ENCODE data around the gene PANK3.
A peak's percentile ranks its signal among the peaks of the same experiment; 100 is the strongest.

PANK3 gene

GRCh38 chr5:168531191-168531590 is 48.0 kb downstream of the PANK3 start:
- no peak overlapping the region for H3K4ac ChIP-seq (ENCODE audit: low read depth in 1 of 2, low read length in 2 of 2)
- WGBS: 73% methylated on average over 5 of the region's 5 CpGs
- H4K8ac ChIP-seq (ENCODE audit: low read length): no peak overlapping the region
- H4K91ac ChIP-seq (ENCODE audit: low read length): no peak overlapping the region
- H3K4me1 ChIP-seq (ENCODE audit: control insufficient read depth, insufficient read depth, low read depth, low read length): peaks cover 12% of the 10 kb centered on the region
- H3K9me3 ChIP-seq (ENCODE audit: control insufficient read depth, low read length): peaks cover 4% of the 10 kb centered on the region
- H3K4me2 ChIP-seq (ENCODE audit: low read length, poor library complexity, severe bottlenecking): no peak overlapping the region
- no peak overlapping the region for H3K18ac ChIP-seq (ENCODE audit: low read depth in 1 of 2, low read length in 2 of 2)
- H3K9ac ChIP-seq (ENCODE audit: low read length): no peak overlapping the region
- no peak overlapping the region for H2BK5ac ChIP-seq (ENCODE audit: low read depth, low read length, poor library complexity, severe bottlenecking)
- H3K4me3 ChIP-seq (ENCODE audit: insufficient read depth in 1 of 2, low read depth in 1 of 2, low read length in 2 of 2): no peak overlapping the region
- DNase-seq: no peak
- H2AFZ ChIP-seq (ENCODE audit: low read depth, low read length): no peak overlapping the region
- H2AK5ac ChIP-seq (ENCODE audit: low read length, severe bottlenecking): no peak overlapping the region
- H3K23ac ChIP-seq (ENCODE audit: low read length in 2 of 2): no peak overlapping the region
- no peak overlapping the region for H3K27ac ChIP-seq (ENCODE audit: low read length, poor library complexity, severe bottlenecking)
- peaks cover 38 to 55% of the 10 kb centered on the region in 2 experiments for H3K27me3 ChIP-seq (ENCODE audit: control insufficient read depth in 1 of 2, insufficient read depth in 1 of 2, low read length in 2 of 2)
- no peak overlapping the region for H2BK15ac ChIP-seq (ENCODE audit: low read depth, poor library complexity, severe bottlenecking)
- no peaks in the 10 kb centered on the region for H3K79me1 ChIP-seq (replicated peaks; ENCODE audit: low read length, poor library complexity, severe bottlenecking)
- H2BK120ac ChIP-seq (ENCODE audit: low read depth, low read length): no peak overlapping the region
- no peak overlapping the region for H3K14ac ChIP-seq (ENCODE audit: low read length in 2 of 2)
- H2BK12ac ChIP-seq (ENCODE audit: low read length in 2 of 2): no peak overlapping the region
- H3K36me3 ChIP-seq (ENCODE audit: control insufficient read depth in 1 of 2, insufficient read depth in 2 of 2, low read depth in 1 of 2, low read length in 2 of 2): peaks cover 0 to 3% of the 10 kb centered on the region in 2 experiments

- H3K14ac ChIP-seq (ENCODE audit: low read length in 2 of 2): no peak overlapping the region
- H3K36me3 ChIP-seq (ENCODE audit: control insufficient read depth in 1 of 2, insufficient read depth in 2 of 2, low read depth in 1 of 2, low read length in 2 of 2): peaks cover 0 to 3% of the 10 kb centered on the region in 2 experiments
- H3K4me2 ChIP-seq (ENCODE audit: low read length, poor library complexity, severe bottlenecking): no peak overlapping the region
- no peak overlapping the region for H3K18ac ChIP-seq (ENCODE audit: low read depth in 1 of 2, low read length in 2 of 2)
- DNase-seq: no peak
- H3K4ac ChIP-seq (ENCODE audit: low read depth in 1 of 2, low read length in 2 of 2): no peak overlapping the region
- H2BK120ac ChIP-seq (ENCODE audit: low read depth, low read length): no peak overlapping the region
- H3K4me1 ChIP-seq (ENCODE audit: control insufficient read depth, insufficient read depth, low read depth, low read length): peaks cover 12% of the 10 kb centered on the region
- 87% methylated on average over 4 of the region's 4 CpGs for WGBS
- H3K27me3 ChIP-seq (ENCODE audit: control insufficient read depth in 1 of 2, insufficient read depth in 1 of 2, low read length in 2 of 2): peaks cover 38 to 53% of the 10 kb centered on the region in 2 experiments
- no peak overlapping the region for H2AFZ ChIP-seq (ENCODE audit: low read depth, low read length)
- no peak overlapping the region for H2BK15ac ChIP-seq (ENCODE audit: low read depth, poor library complexity, severe bottlenecking)
- H3K4me3 ChIP-seq (ENCODE audit: insufficient read depth in 1 of 2, low read depth in 1 of 2, low read length in 2 of 2): no peak overlapping the region
- no peak overlapping the region for H3K23ac ChIP-seq (ENCODE audit: low read length in 2 of 2)
- H4K91ac ChIP-seq (ENCODE audit: low read length): no peak overlapping the region
- peaks cover 4% of the 10 kb centered on the region for H3K9me3 ChIP-seq (ENCODE audit: control insufficient read depth, low read length)
- no peak overlapping the region for H3K9ac ChIP-seq (ENCODE audit: low read length)
- no peak overlapping the region for H3K27ac ChIP-seq (ENCODE audit: low read length, poor library complexity, severe bottlenecking)
- H4K8ac ChIP-seq (ENCODE audit: low read length): no peak overlapping the region
- no peak overlapping the region for H2AK5ac ChIP-seq (ENCODE audit: low read length, severe bottlenecking)
- no peak overlapping the region for H2BK12ac ChIP-seq (ENCODE audit: low read length in 2 of 2)
- no peak overlapping the region for H2BK5ac ChIP-seq (ENCODE audit: low read depth, low read length, poor library complexity, severe bottlenecking)
- H3K79me1 ChIP-seq (replicated peaks; ENCODE audit: low read length, poor library complexity, severe bottlenecking): no peaks in the 10 kb centered on the region
Measured at GRCh38 chr5:168530621-168531150, 48.5 kb downstream of the PANK3 start.

- WGBS: 38% methylated on average over 61 of the region's 125 CpGs
- H2BK15ac ChIP-seq (ENCODE audit: low read depth, poor library complexity, severe bottlenecking): no peak overlapping the region
Measured at GRCh38 chr5:168529374-168530234, 49.6 kb downstream of the PANK3 start.

More at GRCh38 chr5:168529374-168530234, 49.6 kb downstream of the PANK3 start:
- peaks cover 12% of the 10 kb centered on the region for H3K4me1 ChIP-seq (ENCODE audit: control insufficient read depth, insufficient read depth, low read depth, low read length)
- peak; percentile 4 for DNase-seq
- no peak overlapping the region for H3K9ac ChIP-seq (ENCODE audit: low read length)
- no peak overlapping the region for H2BK12ac ChIP-seq (ENCODE audit: low read length in 2 of 2)
- H3K4me2 ChIP-seq (ENCODE audit: low read length, poor library complexity, severe bottlenecking): peak overlapping the region; percentile 73
- H3K27me3 ChIP-seq (ENCODE audit: control insufficient read depth in 1 of 2, insufficient read depth in 1 of 2, low read length in 2 of 2): peaks cover 38 to 48% of the 10 kb centered on the region in 2 experiments
- peak overlapping the region in 1 of 2 experiments; percentile 35 for H3K18ac ChIP-seq (ENCODE audit: low read depth in 1 of 2, low read length in 2 of 2)
- H4K8ac ChIP-seq (ENCODE audit: low read length): no peak overlapping the region
- no peak overlapping the region for H2AK5ac ChIP-seq (ENCODE audit: low read length, severe bottlenecking)
- H3K36me3 ChIP-seq (ENCODE audit: control insufficient read depth in 1 of 2, insufficient read depth in 2 of 2, low read depth in 1 of 2, low read length in 2 of 2): peaks cover 0 to 3% of the 10 kb centered on the region in 2 experiments
- H3K9me3 ChIP-seq (ENCODE audit: control insufficient read depth, low read length): peaks cover 4% of the 10 kb centered on the region
- peak overlapping the region; percentile 51 to 63 for H3K4me3 ChIP-seq (ENCODE audit: insufficient read depth in 1 of 2, low read depth in 1 of 2, low read length in 2 of 2)
- H3K79me1 ChIP-seq (replicated peaks; ENCODE audit: low read length, poor library complexity, severe bottlenecking): no peaks in the 10 kb centered on the region
- H2BK120ac ChIP-seq (ENCODE audit: low read depth, low read length): no peak overlapping the region
- no peak overlapping the region for H3K27ac ChIP-seq (ENCODE audit: low read length, poor library complexity, severe bottlenecking)
- H3K23ac ChIP-seq (ENCODE audit: low read length in 2 of 2): peak overlapping the region in 1 of 2 experiments; percentile 97
- no peak overlapping the region for H2BK5ac ChIP-seq (ENCODE audit: low read depth, low read length, poor library complexity, severe bottlenecking)
- H3K4ac ChIP-seq (ENCODE audit: low read depth in 1 of 2, low read length in 2 of 2): no peak overlapping the region
- peak overlapping the region in 1 of 2 experiments; percentile 61 for H3K14ac ChIP-seq (ENCODE audit: low read length in 2 of 2)
- peak overlapping the region; percentile 64 for H2AFZ ChIP-seq (ENCODE audit: low read depth, low read length)
- peak overlapping the region; percentile 47 for H4K91ac ChIP-seq (ENCODE audit: low read length)
